Effector memory CD4-positive, alpha-beta T cell (primary cell): ENCODE data around the gene PLPP3.

ENCODE experiments used
- DNase-seq, 3 donors: peaks; one replicate each; pipeline ENCODE4 v3.0.0-alpha.2; 2020
- H3K27ac ChIP-seq: 2 replicates; pipeline ENCODE4 v1.7.0; 2013; ENCODE audit warnings: mild to moderate bottlenecking, low read length, moderate library complexity; ENCODE audit not compliant: insufficient read depth, poor library complexity, severe bottlenecking
- H3K27me3 ChIP-seq: replicated peaks from 2 replicates; pipeline ENCODE4 v1.7.0; 2013; ENCODE audit warnings: mild to moderate bottlenecking, low read length; ENCODE audit not compliant: insufficient read depth, control insufficient read depth, poor library complexity, severe bottlenecking
- H3K36me3 ChIP-seq: 2 replicates; pipeline ENCODE4 v1.7.0; 2013; ENCODE audit warnings: mild to moderate bottlenecking, low read length, moderate library complexity; ENCODE audit not compliant: control insufficient read depth, insufficient read depth
- H3K4me1 ChIP-seq: 2 replicates; pipeline ENCODE4 v1.7.0; 2013; ENCODE audit warnings: low read length, mild to moderate bottlenecking; ENCODE audit not compliant: control insufficient read depth, insufficient read depth, poor library complexity, severe bottlenecking
- H3K4me3 ChIP-seq: 2 replicates; pipeline ENCODE4 v1.7.0; 2013; ENCODE audit warnings: low read length, low read depth, mild to moderate bottlenecking; ENCODE audit not compliant: insufficient read depth, poor library complexity, severe bottlenecking
- H3K9me3 ChIP-seq: 2 replicates; pipeline ENCODE4 v1.7.0; 2013; ENCODE audit warnings: mild to moderate bottlenecking, low read length, moderate library complexity; ENCODE audit not compliant: control insufficient read depth

The PLPP3 gene

DNA sequence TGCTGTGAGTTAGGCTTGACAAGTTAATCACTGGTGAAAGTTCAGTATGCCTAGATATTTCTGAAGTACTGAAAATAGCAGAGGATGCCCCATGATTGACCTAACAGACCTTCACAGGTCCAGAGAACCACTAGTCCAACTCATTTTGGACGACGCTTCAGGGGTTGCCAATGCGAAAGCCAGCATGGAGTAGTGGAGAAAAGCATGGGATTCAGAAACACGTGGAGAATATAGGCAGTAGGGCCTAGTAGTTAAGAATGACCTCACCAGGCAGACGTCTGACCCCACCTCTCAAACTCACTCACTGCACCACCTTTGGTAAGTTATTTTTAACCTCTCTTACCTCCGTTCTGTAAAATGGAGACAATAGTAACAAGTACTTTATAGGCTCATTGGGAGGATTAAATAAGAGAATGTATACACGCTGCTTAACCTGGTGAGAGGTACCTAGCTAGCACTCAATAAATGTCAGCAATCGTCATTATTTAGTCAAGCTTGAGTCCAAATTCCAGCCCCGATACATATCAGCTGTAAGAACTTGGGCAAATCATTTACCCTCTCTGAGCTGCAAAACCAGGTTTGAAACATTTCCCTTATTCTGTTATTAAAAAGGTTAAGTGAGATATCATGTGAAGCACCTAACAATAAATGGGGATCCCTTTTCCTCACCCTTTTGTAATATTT is 13.2 kb downstream of the PLPP3 start:
- no peak overlapping the region for H3K27ac ChIP-seq
- H3K4me1 ChIP-seq: no peaks in the 10 kb centered on the region
- no peak for DNase-seq
- no peak overlapping the region for H3K4me3 ChIP-seq
- no peaks in the 10 kb centered on the region for H3K36me3 ChIP-seq
- H3K27me3 ChIP-seq: no peaks in the 10 kb centered on the region
- H3K9me3 ChIP-seq: no peaks in the 10 kb centered on the region

DNA sequence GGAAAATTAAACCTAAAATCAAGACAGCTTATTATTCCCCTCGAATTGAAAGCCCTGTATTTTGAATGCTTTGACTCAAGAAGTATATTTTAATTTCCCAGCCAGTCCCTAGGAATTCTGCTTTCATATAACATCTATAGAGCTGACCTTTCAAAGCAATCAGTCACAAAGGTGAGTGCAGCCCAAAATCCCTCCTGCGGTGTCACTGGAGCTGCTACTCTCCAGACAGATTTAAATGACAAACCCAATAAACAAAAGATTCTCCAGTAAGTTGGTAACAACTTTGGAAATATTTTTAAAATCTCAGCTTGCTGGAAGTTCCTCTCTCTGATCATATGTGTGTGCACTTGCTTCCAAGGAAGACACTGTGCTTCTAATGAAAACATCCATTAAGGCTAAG is 14.7 kb downstream of the PLPP3 start:
- Histone ChIP-seq H3K36me3 (no peaks in the 10 kb centered on the region), H3K4me1 (no peaks in the 10 kb centered on the region), H3K9me3 (no peaks in the 10 kb centered on the region), H3K27ac (no peak overlapping the region), H3K27me3 (no peaks in the 10 kb centered on the region), H3K4me3 (no peak overlapping the region)
- DNase-seq: no peak

DNA sequence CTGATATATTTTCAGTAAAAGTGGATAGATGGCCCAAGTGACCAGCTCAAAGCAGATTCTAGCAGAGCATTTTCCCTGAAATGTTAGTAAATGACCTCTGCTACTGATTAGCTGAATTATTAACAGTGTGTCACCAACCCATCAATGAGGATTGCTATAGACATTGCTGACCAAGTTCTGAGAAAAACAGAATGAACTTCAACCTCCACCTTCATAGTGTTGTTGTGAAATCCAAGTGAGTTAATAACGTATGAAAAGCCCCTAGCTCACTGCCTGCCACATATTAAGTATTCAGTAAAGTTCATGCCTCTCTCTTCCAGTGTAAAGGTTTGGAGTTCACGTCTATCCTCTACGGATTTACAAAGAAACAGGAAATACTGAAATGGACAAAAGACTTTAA is 15.8 kb downstream of the PLPP3 start:
- no peak for DNase-seq
- H3K36me3 ChIP-seq: no peaks in the 10 kb centered on the region
- no peaks in the 10 kb centered on the region for H3K27me3 ChIP-seq
- H3K4me3 ChIP-seq: no peak overlapping the region
- no peaks in the 10 kb centered on the region for H3K9me3 ChIP-seq
- H3K27ac ChIP-seq: no peak overlapping the region
- no peaks in the 10 kb centered on the region for H3K4me1 ChIP-seq

DNA sequence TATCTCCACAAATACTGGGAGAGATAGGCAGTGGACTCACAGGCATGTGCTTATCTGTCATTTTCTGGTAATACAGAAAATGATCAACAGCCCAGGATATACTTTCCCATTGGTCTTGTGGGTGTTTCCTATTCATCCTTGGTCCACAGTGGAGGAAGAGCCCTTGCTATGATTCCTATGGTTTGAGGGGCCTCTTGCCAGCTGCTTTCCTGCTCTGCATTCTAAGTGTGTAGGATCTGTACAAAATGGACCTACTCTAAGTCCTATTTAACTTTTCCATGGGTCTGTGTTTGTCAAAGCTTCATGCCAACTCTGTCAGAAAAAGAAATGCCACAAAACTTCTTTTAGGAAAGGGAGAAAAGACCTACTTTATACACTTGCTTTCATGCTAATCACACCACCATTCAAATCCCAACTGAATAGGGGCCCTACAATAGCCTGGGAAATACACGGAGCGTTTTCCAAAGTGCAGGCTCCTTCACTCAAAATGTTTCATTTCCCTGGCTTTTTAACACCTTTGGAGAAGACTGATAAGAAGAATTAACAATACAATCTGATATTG is 16.4 kb downstream of the PLPP3 start:
- Histone ChIP-seq H3K27me3 (no peaks in the 10 kb centered on the region), H3K27ac (no peak overlapping the region), H3K4me1 (no peaks in the 10 kb centered on the region), H3K4me3 (no peak overlapping the region), H3K36me3 (no peaks in the 10 kb centered on the region), H3K9me3 (no peaks in the 10 kb centered on the region)
- DNase-seq: no peak

DNA sequence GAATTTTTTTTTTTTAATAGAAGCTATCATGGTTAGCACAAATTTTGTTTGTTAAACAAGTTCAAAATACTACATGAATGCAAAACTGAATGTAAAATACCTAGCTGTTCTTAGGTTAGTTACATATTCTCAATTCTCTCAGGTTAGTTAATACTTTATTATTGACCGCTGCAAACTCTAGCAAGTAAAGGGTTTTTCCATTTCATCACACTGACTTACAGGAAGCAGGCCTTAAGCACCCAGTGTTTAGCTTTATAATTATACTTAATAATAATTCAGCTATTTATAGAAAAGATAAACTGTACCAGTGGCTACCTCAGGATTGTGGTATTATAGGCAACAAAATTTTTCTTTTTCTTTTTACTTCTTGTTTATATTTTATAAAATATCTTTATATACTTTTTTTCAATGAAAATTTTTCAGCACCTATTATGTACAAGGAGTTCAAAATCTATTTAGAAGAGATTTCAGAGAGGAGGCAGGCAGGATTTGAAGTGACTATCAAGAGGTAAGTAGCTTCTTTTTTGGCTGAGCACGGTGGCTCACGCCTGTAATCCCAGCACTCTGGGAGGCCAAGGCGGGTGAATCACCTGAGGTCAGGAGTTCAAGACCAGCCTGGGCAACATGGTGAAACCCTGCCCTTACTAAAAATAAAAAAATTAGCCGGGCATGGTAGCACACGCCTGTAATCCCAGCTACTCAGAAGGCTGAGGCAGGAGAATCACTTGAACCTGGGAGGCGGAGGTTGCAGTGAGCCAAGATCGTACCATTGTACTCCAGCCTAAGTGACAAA is 17.9 kb downstream of the PLPP3 start:
- Histone ChIP-seq H3K4me1 (no peaks in the 10 kb centered on the region), H3K4me3 (no peak overlapping the region)
- no peak for DNase-seq

DNA sequence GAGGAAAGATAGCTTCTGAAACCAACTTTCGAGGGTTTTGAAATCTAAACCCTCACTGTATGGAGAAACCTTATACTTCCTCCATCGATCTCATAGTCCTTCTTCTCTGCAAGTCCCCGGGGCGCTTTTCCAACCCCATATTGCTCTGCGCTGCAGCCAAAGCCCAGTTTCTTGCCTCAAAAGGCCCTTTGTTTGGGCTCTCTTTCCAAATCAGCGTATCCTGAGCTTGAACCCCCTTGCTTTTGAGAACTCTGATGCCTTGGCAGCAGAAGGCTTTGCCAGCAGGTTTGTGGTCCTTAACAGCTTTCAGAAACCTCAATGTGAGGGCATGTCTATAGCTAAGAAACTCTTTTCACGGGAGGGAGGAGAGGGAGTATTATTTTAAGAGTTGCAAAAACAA is 21.6 kb downstream of the PLPP3 start:
- no peaks in the 10 kb centered on the region for H3K27me3 ChIP-seq
- no peaks in the 10 kb centered on the region for H3K9me3 ChIP-seq
- DNase-seq: no peak
- H3K36me3 ChIP-seq: no peaks in the 10 kb centered on the region
- H3K27ac ChIP-seq: no peak overlapping the region
- H3K4me1 ChIP-seq: no peaks in the 10 kb centered on the region
- no peak overlapping the region for H3K4me3 ChIP-seq

More for the DNA sequence above, 17.9 kb downstream of the PLPP3 start:
- H3K36me3 ChIP-seq: no peaks in the 10 kb centered on the region
- no peak overlapping the region for H3K27ac ChIP-seq
- H3K9me3 ChIP-seq: no peaks in the 10 kb centered on the region
- no peaks in the 10 kb centered on the region for H3K27me3 ChIP-seq

DNA sequence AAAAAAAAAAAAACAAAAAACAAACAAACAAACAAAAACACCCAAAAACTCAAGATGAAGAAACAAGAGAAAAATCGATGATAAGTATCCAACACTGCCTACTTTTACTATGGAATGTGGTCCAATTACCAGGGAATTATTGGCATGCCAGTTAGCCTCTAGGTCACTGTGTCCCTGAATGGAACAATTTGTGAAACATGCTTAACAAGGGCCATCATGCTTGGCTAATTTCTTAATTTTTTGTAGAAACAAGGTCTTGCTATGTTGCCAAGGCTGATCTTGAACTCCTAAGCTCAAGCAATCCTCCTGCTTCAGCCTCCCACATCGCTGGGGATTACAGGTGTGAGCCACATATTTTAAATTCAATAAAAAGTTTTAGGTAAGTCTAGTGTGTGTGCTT is 23.9 kb downstream of the PLPP3 start:
- DNase-seq: no peak
- H3K4me1 ChIP-seq: no peaks in the 10 kb centered on the region
- H3K27me3 ChIP-seq: no peaks in the 10 kb centered on the region
- H3K4me3 ChIP-seq: no peak overlapping the region
- H3K27ac ChIP-seq: no peak overlapping the region
- no peaks in the 10 kb centered on the region for H3K9me3 ChIP-seq
- no peaks in the 10 kb centered on the region for H3K36me3 ChIP-seq

DNA sequence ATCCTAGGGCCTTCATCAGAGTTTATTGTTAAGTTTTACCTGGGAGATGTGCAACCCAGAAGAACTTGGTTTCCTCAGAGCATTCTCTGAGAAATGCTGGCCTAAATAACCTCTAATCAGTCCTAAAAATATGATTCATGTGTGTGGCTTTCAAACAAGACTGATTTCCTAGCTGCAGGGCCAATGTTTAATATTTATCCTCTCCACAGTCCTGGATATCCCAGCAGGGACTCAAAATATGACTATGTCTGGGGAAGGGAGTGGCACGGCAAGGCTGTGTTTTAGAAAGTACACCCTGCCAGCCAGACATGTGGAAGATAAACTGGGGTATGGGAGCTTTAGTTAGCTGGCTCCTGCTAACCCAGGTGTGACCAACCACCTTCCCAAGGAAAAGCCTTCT is 26.3 kb downstream of the PLPP3 start:
- H3K4me3 ChIP-seq: no peak overlapping the region
- no peaks in the 10 kb centered on the region for H3K4me1 ChIP-seq
- H3K9me3 ChIP-seq: no peaks in the 10 kb centered on the region
- no peak overlapping the region for H3K27ac ChIP-seq
- no peaks in the 10 kb centered on the region for H3K36me3 ChIP-seq
- DNase-seq: no peak
- no peaks in the 10 kb centered on the region for H3K27me3 ChIP-seq

DNA sequence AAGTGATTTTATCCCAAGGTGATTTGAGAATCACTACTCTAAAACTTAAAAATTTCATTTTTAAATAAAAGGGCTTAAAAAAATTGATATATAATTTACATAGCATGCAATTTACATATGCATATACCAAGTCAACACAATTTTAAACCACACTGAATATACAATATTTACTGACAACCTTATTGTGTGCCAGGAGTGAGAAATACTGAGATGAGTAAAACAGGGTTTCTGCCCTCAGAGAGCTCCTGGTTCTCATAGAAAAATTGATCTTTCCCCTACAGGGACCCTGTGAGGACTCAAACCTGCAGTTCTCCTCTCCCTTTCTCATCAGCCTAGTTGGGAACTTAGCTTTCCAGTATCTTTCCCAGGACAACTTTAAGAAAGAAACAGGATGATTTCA is 27.0 kb downstream of the PLPP3 start:
- DNase-seq: no peak
- Histone ChIP-seq H3K4me1 (no peaks in the 10 kb centered on the region), H3K36me3 (no peaks in the 10 kb centered on the region), H3K4me3 (no peak overlapping the region), H3K27ac (no peak overlapping the region), H3K9me3 (no peaks in the 10 kb centered on the region), H3K27me3 (no peaks in the 10 kb centered on the region)

DNA sequence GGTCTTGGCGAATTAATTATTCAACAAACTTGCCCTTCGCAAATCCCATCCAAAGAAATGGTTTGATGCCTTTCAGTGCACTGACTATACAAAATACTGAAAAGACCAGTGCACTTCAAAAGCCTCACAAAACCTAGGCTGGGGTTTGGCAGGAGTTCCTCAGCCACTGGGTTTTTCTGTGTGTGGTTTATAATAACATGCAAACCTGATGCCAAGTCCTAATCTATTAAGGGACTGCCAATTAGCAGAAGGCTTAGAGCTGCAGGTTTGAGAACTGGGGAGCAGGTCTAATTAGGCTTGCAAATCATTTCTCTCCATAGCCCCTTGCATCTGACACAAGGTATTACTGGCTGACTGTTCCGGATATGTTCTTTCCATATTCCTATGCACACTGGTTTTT is 27.7 kb downstream of the PLPP3 start:
- H3K27me3 ChIP-seq: no peaks in the 10 kb centered on the region
- no peak overlapping the region for H3K27ac ChIP-seq
- H3K4me1 ChIP-seq: no peaks in the 10 kb centered on the region
- DNase-seq: no peak
- no peak overlapping the region for H3K4me3 ChIP-seq
- no peaks in the 10 kb centered on the region for H3K9me3 ChIP-seq
- no peaks in the 10 kb centered on the region for H3K36me3 ChIP-seq
